ENCODE measurements around the gene MEGF11.
"Not testable (repeated sequence)": the region's sequence is repeated elsewhere in the genome, so short reads cannot be mapped to it uniquely, and the experiment has no call there.

The MEGF11 gene

GRCh38 chr15:66251065-66251789, 2.3 kb downstream of the MEGF11 start:
- Histone ChIP-seq H3K27me3 (ENCODE audit: control insufficient read depth, insufficient read depth, low read length) (peaks cover 71% of the 10 kb centered on the region), H3K36me3 (ENCODE audit: insufficient read depth, low read length) (no peaks in the 10 kb centered on the region), H3K9me3 (replicated peaks; ENCODE audit: low read length) (no peaks in the 10 kb centered on the region), H3K4me3 (ENCODE audit: low read length) (no peak overlapping the region), H3K4me2 (ENCODE audit: low read length) (no peak overlapping the region), H3K4me1 (ENCODE audit: control insufficient read depth, insufficient read depth, low read length) (peaks cover 13% of the 10 kb centered on the region), H3K9ac (ENCODE audit: low read depth, low read length) (no peak overlapping the region)

GRCh38 chr15:66249605-66250174, 3.9 kb downstream of the MEGF11 start:
- no peak overlapping the region for H3K4me3 ChIP-seq (ENCODE audit: low read length)
- H3K9ac ChIP-seq (ENCODE audit: low read depth, low read length): no peak overlapping the region
- no peaks in the 10 kb centered on the region for H3K9me3 ChIP-seq (replicated peaks; ENCODE audit: low read length)
- H3K36me3 ChIP-seq (ENCODE audit: insufficient read depth, low read length): no peaks in the 10 kb centered on the region
- no peak overlapping the region for H3K4me2 ChIP-seq (ENCODE audit: low read length)
- peaks cover 66% of the 10 kb centered on the region for H3K27me3 ChIP-seq (ENCODE audit: control insufficient read depth, insufficient read depth, low read length)
- peaks cover 13% of the 10 kb centered on the region for H3K4me1 ChIP-seq (ENCODE audit: control insufficient read depth, insufficient read depth, low read length)

GRCh38 chr15:66246937-66247336, 6.6 kb downstream of the MEGF11 start:
- no peaks in the 10 kb centered on the region for H3K36me3 ChIP-seq (ENCODE audit: insufficient read depth, low read length)
- no peak overlapping the region for H3K4me3 ChIP-seq (ENCODE audit: low read length)
- H3K4me1 ChIP-seq (ENCODE audit: control insufficient read depth, insufficient read depth, low read length): no peaks in the 10 kb centered on the region
- peaks cover 67% of the 10 kb centered on the region for H3K27me3 ChIP-seq (ENCODE audit: control insufficient read depth, insufficient read depth, low read length)
- H3K9me3 ChIP-seq (replicated peaks; ENCODE audit: low read length): no peaks in the 10 kb centered on the region
- no peak overlapping the region for H3K4me2 ChIP-seq (ENCODE audit: low read length)
- no peak overlapping the region for H3K9ac ChIP-seq (ENCODE audit: low read depth, low read length)

GRCh38 chr15:66245832-66246231, 7.7 kb downstream of the MEGF11 start:
- H3K4me1 ChIP-seq (ENCODE audit: control insufficient read depth, insufficient read depth, low read length); H3K36me3 ChIP-seq (ENCODE audit: insufficient read depth, low read length); H3K9me3 ChIP-seq (replicated peaks; ENCODE audit: low read length); H3K4me2 ChIP-seq (ENCODE audit: low read length); H3K4me3 ChIP-seq (ENCODE audit: low read length); H3K9ac ChIP-seq (ENCODE audit: low read depth, low read length): not testable (repeated sequence)
- H3K27me3 ChIP-seq (ENCODE audit: control insufficient read depth, insufficient read depth, low read length): peaks cover 67% of the 10 kb centered on the region

GRCh38 chr15:66241908-66242285, 11.7 kb downstream of the MEGF11 start:
- Histone ChIP-seq H3K4me2 (ENCODE audit: low read length) (no peak overlapping the region), H3K4me3 (ENCODE audit: low read length) (no peak overlapping the region), H3K36me3 (ENCODE audit: insufficient read depth, low read length) (no peaks in the 10 kb centered on the region), H3K4me1 (ENCODE audit: control insufficient read depth, insufficient read depth, low read length) (no peaks in the 10 kb centered on the region), H3K27me3 (ENCODE audit: control insufficient read depth, insufficient read depth, low read length) (peaks cover 63% of the 10 kb centered on the region), H3K9ac (ENCODE audit: low read depth, low read length) (no peak overlapping the region), H3K9me3 (replicated peaks; ENCODE audit: low read length) (no peaks in the 10 kb centered on the region)

- no peak overlapping the region for H3K4me2 ChIP-seq (ENCODE audit: low read length)
- no peaks in the 10 kb centered on the region for H3K4me1 ChIP-seq (ENCODE audit: control insufficient read depth, insufficient read depth, low read length)
- H3K9me3 ChIP-seq (replicated peaks; ENCODE audit: low read length): no peaks in the 10 kb centered on the region
- H3K9ac ChIP-seq (ENCODE audit: low read depth, low read length): no peak overlapping the region
- H3K4me3 ChIP-seq (ENCODE audit: low read length): no peak overlapping the region
- H3K27me3 ChIP-seq (ENCODE audit: control insufficient read depth, insufficient read depth, low read length): peaks cover 68% of the 10 kb centered on the region
- H3K36me3 ChIP-seq (ENCODE audit: insufficient read depth, low read length): no peaks in the 10 kb centered on the region
Measured at GRCh38 chr15:66241087-66241907, 12.3 kb downstream of the MEGF11 start.

- H3K9ac ChIP-seq (ENCODE audit: low read depth, low read length): no peak overlapping the region
- peaks cover 74% of the 10 kb centered on the region for H3K27me3 ChIP-seq (ENCODE audit: control insufficient read depth, insufficient read depth, low read length)
- H3K9me3 ChIP-seq (replicated peaks; ENCODE audit: low read length): no peaks in the 10 kb centered on the region
Measured at GRCh38 chr15:66240240-66240794, 13.2 kb downstream of the MEGF11 start.

GRCh38 chr15:66239514-66239913, 14.0 kb downstream of the MEGF11 start:
- Histone ChIP-seq H3K36me3 (ENCODE audit: insufficient read depth, low read length) (no peaks in the 10 kb centered on the region), H3K9ac (ENCODE audit: low read depth, low read length) (no peak overlapping the region)

More at GRCh38 chr15:66240240-66240794, 13.2 kb downstream of the MEGF11 start:
- H3K36me3 ChIP-seq (ENCODE audit: insufficient read depth, low read length): no peaks in the 10 kb centered on the region
- no peak overlapping the region for H3K4me2 ChIP-seq (ENCODE audit: low read length)
- H3K4me1 ChIP-seq (ENCODE audit: control insufficient read depth, insufficient read depth, low read length): no peaks in the 10 kb centered on the region
- no peak overlapping the region for H3K4me3 ChIP-seq (ENCODE audit: low read length)

GRCh38 chr15:66238318-66238717, 15.2 kb downstream of the MEGF11 start:
- no peaks in the 10 kb centered on the region for H3K4me1 ChIP-seq (ENCODE audit: control insufficient read depth, insufficient read depth, low read length)
- no peaks in the 10 kb centered on the region for H3K36me3 ChIP-seq (ENCODE audit: insufficient read depth, low read length)
- peaks cover 58% of the 10 kb centered on the region for H3K27me3 ChIP-seq (ENCODE audit: control insufficient read depth, insufficient read depth, low read length)
- H3K9me3 ChIP-seq (replicated peaks; ENCODE audit: low read length): no peaks in the 10 kb centered on the region
- H3K4me3 ChIP-seq (ENCODE audit: low read length): no peak overlapping the region
- H3K4me2 ChIP-seq (ENCODE audit: low read length): no peak overlapping the region
- no peak overlapping the region for H3K9ac ChIP-seq (ENCODE audit: low read depth, low read length)

More at GRCh38 chr15:66239514-66239913, 14.0 kb downstream of the MEGF11 start:
- Histone ChIP-seq H3K9me3 (replicated peaks; ENCODE audit: low read length) (no peaks in the 10 kb centered on the region), H3K4me3 (ENCODE audit: low read length) (no peak overlapping the region), H3K27me3 (ENCODE audit: control insufficient read depth, insufficient read depth, low read length) (peaks cover 66% of the 10 kb centered on the region), H3K4me2 (ENCODE audit: low read length) (no peak overlapping the region), H3K4me1 (ENCODE audit: control insufficient read depth, insufficient read depth, low read length) (no peaks in the 10 kb centered on the region)

GRCh38 chr15:66237513-66238235, 15.9 kb downstream of the MEGF11 start:
- Histone ChIP-seq H3K36me3 (ENCODE audit: insufficient read depth, low read length) (no peaks in the 10 kb centered on the region), H3K9me3 (replicated peaks; ENCODE audit: low read length) (no peaks in the 10 kb centered on the region), H3K27me3 (ENCODE audit: control insufficient read depth, insufficient read depth, low read length) (peaks cover 53% of the 10 kb centered on the region), H3K9ac (ENCODE audit: low read depth, low read length) (no peak overlapping the region), H3K4me2 (ENCODE audit: low read length) (no peak overlapping the region), H3K4me1 (ENCODE audit: control insufficient read depth, insufficient read depth, low read length) (no peaks in the 10 kb centered on the region), H3K4me3 (ENCODE audit: low read length) (no peak overlapping the region)

- no peaks in the 10 kb centered on the region for H3K9me3 ChIP-seq (replicated peaks; ENCODE audit: low read length)
- no peaks in the 10 kb centered on the region for H3K4me1 ChIP-seq (ENCODE audit: control insufficient read depth, insufficient read depth, low read length)
- H3K4me2 ChIP-seq (ENCODE audit: low read length): no peak overlapping the region
- H3K4me3 ChIP-seq (ENCODE audit: low read length): no peak overlapping the region
- H3K36me3 ChIP-seq (ENCODE audit: insufficient read depth, low read length): no peaks in the 10 kb centered on the region
- no peak overlapping the region for H3K9ac ChIP-seq (ENCODE audit: low read depth, low read length)
- peaks cover 56% of the 10 kb centered on the region for H3K27me3 ChIP-seq (ENCODE audit: control insufficient read depth, insufficient read depth, low read length)
Measured at GRCh38 chr15:66236806-66237375, 16.7 kb downstream of the MEGF11 start.
